Measurements from ENCODE around the gene MEIOB. TPM values are rescaled to one million over a fixed set of nuclear protein-coding genes. Genes with fewer than 3 reads are reported as not detected.

Gene MEIOB
- total RNA-seq, 2 experiments from 2014 or later = 0.27 TPM; not detected in 1

DNA sequence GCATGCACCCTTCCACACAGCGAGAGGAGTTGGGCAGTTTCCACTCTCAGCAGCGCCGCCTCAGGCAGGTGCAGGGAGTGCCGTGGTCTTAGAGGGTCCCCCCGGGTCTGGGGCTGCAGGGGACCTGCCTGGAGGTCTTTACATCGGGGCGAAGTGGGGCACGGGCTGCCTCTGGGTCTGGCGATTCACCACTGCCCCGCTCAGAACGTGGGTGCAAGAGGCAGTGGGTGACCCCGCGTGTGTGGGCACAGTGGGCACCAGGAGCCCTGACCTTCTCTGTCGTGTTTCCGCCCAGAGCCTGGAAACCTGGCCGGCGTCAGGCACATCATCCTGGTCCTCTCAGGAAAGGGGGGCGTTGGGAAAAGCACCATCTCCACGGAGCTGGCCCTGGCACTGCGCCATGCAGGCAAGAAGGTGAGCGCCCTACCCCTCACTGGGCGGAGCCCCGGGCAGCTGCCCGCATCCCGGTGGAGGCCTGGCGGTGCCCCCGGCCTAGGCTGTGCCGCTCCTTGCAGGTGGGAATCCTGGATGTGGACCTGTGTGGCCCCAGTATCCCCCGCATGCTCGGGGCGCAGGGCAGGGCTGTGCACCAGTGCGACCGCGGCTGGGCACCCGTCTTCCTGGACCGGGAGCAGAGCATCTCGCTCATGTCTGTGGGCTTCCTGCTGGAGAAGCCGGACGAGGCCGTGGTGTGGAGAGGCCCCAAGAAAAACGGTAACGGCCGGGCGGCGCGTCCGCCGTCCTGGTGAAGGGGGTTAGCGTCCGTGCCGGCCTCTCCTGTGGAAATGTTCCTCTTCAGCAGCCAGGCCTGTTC lies 85.5 kb downstream of the MEIOB start:
- no peak for DNase-seq
- Mint-ChIP-seq H3K4me3 (peak overlapping the region; percentile 32), H3K4me1 (peaks cover 10% of the 10 kb centered on the region), H3K27me3 (no peaks in the 10 kb centered on the region), H3K27ac (no peak overlapping the region), H3K36me3 (peaks cover 10% of the 10 kb centered on the region), H3K9me3 (no peaks in the 10 kb centered on the region)

DNA sequence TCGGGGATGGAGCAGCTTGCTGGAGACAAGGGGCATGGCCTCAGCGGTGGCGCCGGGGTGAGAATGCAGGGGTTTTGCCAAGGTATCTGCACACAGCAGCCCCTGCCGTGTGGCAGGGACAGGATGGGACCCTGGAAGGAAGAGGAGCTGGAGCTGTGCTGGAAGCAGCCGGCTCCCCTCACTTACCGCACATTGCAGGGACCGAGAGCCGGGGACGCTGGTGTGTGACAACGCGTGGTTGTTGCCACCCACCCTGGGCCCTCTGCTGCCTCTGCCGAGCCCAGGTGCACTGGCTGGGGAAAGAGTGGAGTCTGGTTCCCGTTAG lies 86.2 kb downstream of the MEIOB start:
- H3K4me3 Mint-ChIP-seq = no peak overlapping the region
- DNase-seq = no peak
- H3K36me3 Mint-ChIP-seq = peaks cover 10% of the 10 kb centered on the region
- peaks cover 12% of the 10 kb centered on the region for H3K4me1 Mint-ChIP-seq
- H3K27ac Mint-ChIP-seq = no peak overlapping the region
- no peaks in the 10 kb centered on the region for H3K27me3 Mint-ChIP-seq
- no peaks in the 10 kb centered on the region for H3K9me3 Mint-ChIP-seq

DNA sequence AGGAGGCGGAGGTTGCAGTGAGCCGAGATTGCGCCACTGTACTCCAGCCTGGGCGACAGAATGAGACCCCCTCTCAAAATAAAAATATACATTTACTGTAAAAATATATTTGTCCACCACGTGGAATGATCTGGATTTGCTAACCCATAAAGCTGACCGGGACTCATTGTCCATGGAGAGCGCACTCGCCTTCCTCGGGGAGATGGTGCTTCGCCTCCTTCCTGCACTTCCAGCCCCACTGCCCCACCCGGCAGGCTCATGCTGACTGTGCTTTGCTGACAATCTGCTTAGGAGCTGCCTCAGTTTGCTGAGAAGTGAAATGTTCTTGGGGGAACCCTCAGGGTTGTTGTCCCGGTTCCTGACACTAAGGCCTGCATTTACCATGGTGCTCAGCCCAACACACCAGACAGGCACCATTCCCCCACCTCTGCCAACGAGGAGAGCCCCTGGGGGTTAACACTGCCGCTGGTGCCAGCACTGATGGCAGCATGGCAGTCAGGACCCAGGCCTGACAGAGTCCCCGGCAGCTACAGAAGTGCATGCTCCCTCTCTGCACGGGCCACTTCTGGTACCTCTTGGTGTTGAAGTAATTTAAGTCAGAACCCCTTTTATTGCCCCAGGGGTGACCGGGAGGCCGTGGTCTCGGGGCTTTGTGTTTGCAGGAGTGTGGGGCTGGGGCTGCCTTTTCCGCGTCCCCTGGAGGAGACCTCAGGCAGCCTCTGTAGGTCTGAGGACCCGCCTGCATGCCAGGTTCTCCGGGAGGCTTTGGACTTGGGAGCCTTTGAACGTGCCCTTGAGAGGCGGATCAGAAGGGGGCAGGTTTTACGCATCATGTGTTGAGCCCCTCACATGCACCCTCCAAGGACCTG lies 86.8 kb downstream of the MEIOB start:
- no peak for DNase-seq
- Mint-ChIP-seq H3K4me1 (peaks cover 12% of the 10 kb centered on the region), H3K27ac (no peak overlapping the region), H3K27me3 (no peaks in the 10 kb centered on the region), H3K4me3 (no peak overlapping the region), H3K36me3 (peaks cover 10% of the 10 kb centered on the region), H3K9me3 (no peaks in the 10 kb centered on the region)

Other genes starting within 250 kb of the MEIOB start
- 10 to 100 TPM; 91.4 to 96.2 TPM for gene JPT2, start 193.9 kb downstream of the MEIOB start, total RNA-seq
- 10 to 100 TPM; 46.7 to 47.3 TPM for gene MAPK8IP3, start 166.0 kb downstream of the MEIOB start, total RNA-seq
- gene NME3, start 100.6 kb downstream of the MEIOB start, total RNA-seq = 10 to 100 TPM; 24.5 to 24.9 TPM
- 10 to 100 TPM; 17.2 to 20.1 TPM for gene EME2, start 99.4 kb downstream of the MEIOB start, total RNA-seq
- 100 to 1,000 TPM; 187 to 190 TPM for gene MRPS34, start 99.0 kb downstream of the MEIOB start, total RNA-seq
- gene SPSB3, start 89.6 kb downstream of the MEIOB start, total RNA-seq = 10 to 100 TPM; 12.3 to 12.8 TPM
- gene NUBP2, start 89.2 kb downstream of the MEIOB start, total RNA-seq = 10 to 100 TPM; 63.6 to 64.2 TPM
- not detected for gene IGFALS, start 78.5 kb downstream of the MEIOB start, total RNA-seq
- gene HAGH, start 45.3 kb downstream of the MEIOB start, total RNA-seq = 10 to 100 TPM; 22.6 to 23.9 TPM
- 10 to 100 TPM; 17.9 to 20.1 TPM for gene FAHD1, start 45.0 kb downstream of the MEIOB start, total RNA-seq
- gene HS3ST6, start 46.3 kb upstream of the MEIOB start, total RNA-seq = not detected
- 10 to 100 TPM; 21.3 to 22.4 TPM for gene MSRB1, start 71.0 kb upstream of the MEIOB start, total RNA-seq
- gene RPL3L, start 82.5 kb upstream of the MEIOB start, total RNA-seq = not detected
- gene NDUFB10, start 87.4 kb upstream of the MEIOB start, total RNA-seq = 100 to 1,000 TPM; 138 to 141 TPM
- 1,000 to 10,000 TPM; 5,183 to 5,266 TPM for gene RPS2, start 92.7 kb upstream of the MEIOB start, total RNA-seq
- not detected for gene RNF151, start 94.7 kb upstream of the MEIOB start, total RNA-seq
- 10 to 100 TPM; 66.3 to 72.6 TPM for gene TBL3, start 99.9 kb upstream of the MEIOB start, total RNA-seq
- gene NOXO1, start 109.3 kb upstream of the MEIOB start, total RNA-seq = under 1 TPM in 1 of 2 experiments, not detected in 1; 0.35 TPM
- gene GFER, start 112.0 kb upstream of the MEIOB start, total RNA-seq = 10 to 100 TPM; 27.3 to 29.5 TPM
- gene SYNGR3, start 117.8 kb upstream of the MEIOB start, total RNA-seq = 1 to 10 TPM; 2.0 to 3.5 TPM
- 10 to 100 TPM; 98.3 to 99.8 TPM for gene ZNF598, start 137.7 kb upstream of the MEIOB start, total RNA-seq
- gene NPW, start 147.6 kb upstream of the MEIOB start, total RNA-seq = 10 to 100 TPM; 29.1 to 34.2 TPM
- gene NHERF2, start 154.7 kb upstream of the MEIOB start, total RNA-seq = 1 to 10 TPM; 2.4 to 3.7 TPM
- 10 to 100 TPM; 30.6 to 32.0 TPM for gene NTHL1, start 175.7 kb upstream of the MEIOB start, total RNA-seq
- 10 to 100 TPM; 52.3 to 57.5 TPM for gene TSC2, start 175.8 kb upstream of the MEIOB start, total RNA-seq